ENCODE measurements around the gene DNPEP.

GRCh38 chr2:219350215-219350614 lies 37.5 kb downstream of the DNPEP start:
- TF ChIP-seq CTCF (IDR thresholded peaks at IDR 0.05; ENCODE audit: control extremely low read depth in 1 of 3, insufficient read depth in 1 of 3, low read depth in 1 of 3, low read length in 3 of 3) (no peak), GTF2F1 (IDR thresholded peaks at IDR 0.05; ENCODE audit: borderline replicate concordance, low read depth, low read length) (no peak), GABPA (IDR thresholded peaks at IDR 0.05; ENCODE audit: borderline replicate concordance, insufficient read depth, low read length) (no peak), POLR2A (IDR thresholded peaks at IDR 0.05; ENCODE audit: control extremely low read depth in 1 of 2, low read depth in 2 of 2, low read length in 2 of 2) (no peak), CEBPB (IDR thresholded peaks at IDR 0.05; ENCODE audit: low read depth, low read length) (no peak), EP300 (IDR thresholded peaks at IDR 0.05; ENCODE audit: borderline replicate concordance in 1 of 2, low read depth in 2 of 2, low read length in 2 of 2) (no peak), JUND (IDR thresholded peaks at IDR 0.05; ENCODE audit: low read length) (no peak)

Measured in H1 (cell line).